WTC11 (cell line): ENCODE measurements around the gene TMEM272. TPM values are rescaled to one million over a fixed set of nuclear protein-coding genes. Genes with fewer than 3 reads are reported as not detected.

Experiments
- ATAC-seq: fragments of 200-7000 bp; cut with Tn5 transposase; 2 replicates; pipeline ENCODE4 v1.10.0; 2021; ENCODE audit warnings: mild to moderate bottlenecking, moderate library complexity
- CTCF ChIA-PET: fragments of 300-600 bp; sonication (Branson Sonifier 250); formaldehyde crosslinking; loops from one replicate; lab custom pipeline; 2021; ENCODE audit warnings: antibody characterized with exemption; lab: Charles Lee
- POLR2A ChIA-PET: fragments of 350-600 bp; sonication (Branson Sonifier 250); formaldehyde crosslinking; loops from one replicate; lab custom pipeline; 2021; ENCODE audit warnings: antibody characterized with exemption; lab: Charles Lee
- DNase-seq: peaks from one replicate; pipeline ENCODE4 v3.0.0; 2021; ENCODE audit warnings: low spot score
- H3K27ac Mint-ChIP-seq: 2 replicates; pipeline ENCODE4 v1.8.0; 2021; ENCODE audit warnings: mixed read lengths
- H3K27me3 Mint-ChIP-seq: 2 replicates; pipeline ENCODE4 v1.8.0; 2021; ENCODE audit warnings: low read depth, mild to moderate bottlenecking, moderate library complexity, mixed read lengths
- H3K36me3 Mint-ChIP-seq: 2 replicates; pipeline ENCODE4 v1.8.0; 2021; ENCODE audit warnings: mixed read lengths
- H3K4me1 Mint-ChIP-seq: 2 replicates; pipeline ENCODE4 v1.8.0; 2022; ENCODE audit warnings: mixed read lengths
- H3K4me3 Mint-ChIP-seq: 2 replicates; pipeline ENCODE4 v1.8.0; 2021; ENCODE audit warnings: mild to moderate bottlenecking, moderate library complexity, mixed read lengths
- H3K9me3 Mint-ChIP-seq: 2 replicates; pipeline ENCODE4 v1.8.0; 2021; ENCODE audit warnings: mixed read lengths
- GRHL2 ChIP-seq: fragments of 250-450 bp; sonication (Bioruptor Pico); IDR thresholded peaks from 2 replicates; pipeline ENCODE4 v1.8.0; 2022; ENCODE audit warnings: mild to moderate bottlenecking, moderate library complexity; ENCODE audit not compliant: insufficient replicate concordance, severe bottlenecking
- GTF2I ChIP-seq: fragments of 250-450 bp; sonication (Bioruptor Pico); conservative IDR thresholded peaks from 2 replicates; pipeline ENCODE4 v1.4.0; 2021; ENCODE audit warnings: mild to moderate bottlenecking
- HMGA2 ChIP-seq: fragments of 250-450 bp; sonication (Bioruptor Pico); IDR thresholded peaks from 2 replicates; pipeline ENCODE4 v1.4.0; 2021; ENCODE audit warnings: mild to moderate bottlenecking, moderate library complexity
- RORB ChIP-seq: fragments of 250-450 bp; sonication (Bioruptor Pico); IDR thresholded peaks from 2 replicates; pipeline ENCODE4 v1.9.0; 2021; ENCODE audit warnings: mild to moderate bottlenecking
- TEAD1 ChIP-seq: sonication (generic); formaldehyde crosslinking; IDR thresholded peaks from 2 replicates; pipeline ENCODE4 v1.8.0; 2022; ENCODE audit warnings: mild to moderate bottlenecking, missing genetic modification reagents
- ZNF121 ChIP-seq: sonication (generic); formaldehyde crosslinking; IDR thresholded peaks from 2 replicates; pipeline ENCODE4 v1.8.0; 2023; ENCODE audit warnings: missing genetic modification reagents
- ZNF232 ChIP-seq: sonication (generic); formaldehyde crosslinking; IDR thresholded peaks from 2 replicates; pipeline ENCODE4 v1.8.0; 2022; ENCODE audit warnings: mild to moderate bottlenecking, missing genetic modification reagents
- ZNF263 ChIP-seq: sonication (generic); formaldehyde crosslinking; IDR thresholded peaks from 2 replicates; pipeline ENCODE4 v1.8.1; 2022; ENCODE audit warnings: low read depth, mild to moderate bottlenecking, moderate library complexity, missing genetic modification reagents
- total RNA-seq: library from RNA; stranded (reverse); gene quantifications from 3 replicates; pipeline ENCODE4 v1.2.3, GENCODE V29; 2021
- TF ChIP-seq, protein P1 (sequence below): sonication (generic); formaldehyde crosslinking; IDR thresholded peaks from 2 replicates; pipeline ENCODE4 v1.8.1; 2023; ENCODE audit warnings: mild to moderate bottlenecking, missing genetic modification reagents, borderline replicate concordance
- TF ChIP-seq, protein P2 (sequence below): fragments of 250-450 bp; sonication (Bioruptor Pico); IDR thresholded peaks from 2 replicates; pipeline ENCODE4 v1.9.0; 2021; ENCODE audit warnings: moderate library complexity, mild to moderate bottlenecking, inconsistent platforms, borderline replicate concordance
- TF ChIP-seq, protein P3 (sequence below): sonication (generic); formaldehyde crosslinking; IDR thresholded peaks from 2 replicates; pipeline ENCODE4 v1.8.0; 2023; ENCODE audit warnings: missing genetic modification reagents, mild to moderate bottlenecking, borderline replicate concordance
- TF ChIP-seq, protein P4 (sequence below): sonication (generic); formaldehyde crosslinking; IDR thresholded peaks from 2 replicates; pipeline ENCODE4 v1.8.0; 2022; ENCODE audit warnings: mild to moderate bottlenecking, missing genetic modification reagents
- TF ChIP-seq, protein P5 (sequence below): fragments of 250-450 bp; sonication (Bioruptor Pico); conservative IDR thresholded peaks from 2 replicates; pipeline ENCODE4 v1.9.0; 2021; ENCODE audit warnings: mild to moderate bottlenecking
- TF ChIP-seq, protein P6 (sequence below): sonication (generic); formaldehyde crosslinking; IDR thresholded peaks from 2 replicates; pipeline ENCODE4 v1.8.1; 2023; ENCODE audit warnings: mild to moderate bottlenecking, moderate library complexity, missing genetic modification reagents
- TF ChIP-seq, protein P7 (sequence below): sonication (generic); formaldehyde crosslinking; IDR thresholded peaks from 2 replicates; pipeline ENCODE4 v1.8.0; 2022; ENCODE audit warnings: mild to moderate bottlenecking, missing genetic modification reagents
- TF ChIP-seq, protein P8 (sequence below): sonication (generic); formaldehyde crosslinking; IDR thresholded peaks from 2 replicates; pipeline ENCODE4 v1.8.1; 2023; ENCODE audit warnings: mild to moderate bottlenecking, missing genetic modification reagents

The TMEM272 gene
- total RNA-seq, 1 experiment from 2014 or later, result not detected

DNA sequence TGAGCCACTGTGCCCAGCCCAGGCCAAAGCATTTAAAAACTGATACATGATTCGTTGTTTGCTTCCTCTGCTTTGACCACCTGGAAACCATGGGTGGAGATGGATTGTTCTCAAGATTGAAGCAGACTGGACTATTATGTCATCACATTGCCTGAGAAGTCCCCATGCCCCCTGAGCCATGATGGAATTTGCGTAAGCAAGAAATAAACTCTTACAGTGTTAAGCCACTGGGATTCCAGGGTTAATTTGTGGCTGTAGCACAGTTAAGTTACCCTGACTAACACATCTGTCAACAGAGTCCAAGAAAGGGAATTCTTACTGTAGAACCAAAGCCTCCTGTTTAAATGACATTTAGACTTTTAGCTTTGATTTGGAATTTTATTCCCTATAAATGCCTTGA is 21.6 kb downstream of the TMEM272 start (continued):
- TF ChIP-seq, protein P1, sequence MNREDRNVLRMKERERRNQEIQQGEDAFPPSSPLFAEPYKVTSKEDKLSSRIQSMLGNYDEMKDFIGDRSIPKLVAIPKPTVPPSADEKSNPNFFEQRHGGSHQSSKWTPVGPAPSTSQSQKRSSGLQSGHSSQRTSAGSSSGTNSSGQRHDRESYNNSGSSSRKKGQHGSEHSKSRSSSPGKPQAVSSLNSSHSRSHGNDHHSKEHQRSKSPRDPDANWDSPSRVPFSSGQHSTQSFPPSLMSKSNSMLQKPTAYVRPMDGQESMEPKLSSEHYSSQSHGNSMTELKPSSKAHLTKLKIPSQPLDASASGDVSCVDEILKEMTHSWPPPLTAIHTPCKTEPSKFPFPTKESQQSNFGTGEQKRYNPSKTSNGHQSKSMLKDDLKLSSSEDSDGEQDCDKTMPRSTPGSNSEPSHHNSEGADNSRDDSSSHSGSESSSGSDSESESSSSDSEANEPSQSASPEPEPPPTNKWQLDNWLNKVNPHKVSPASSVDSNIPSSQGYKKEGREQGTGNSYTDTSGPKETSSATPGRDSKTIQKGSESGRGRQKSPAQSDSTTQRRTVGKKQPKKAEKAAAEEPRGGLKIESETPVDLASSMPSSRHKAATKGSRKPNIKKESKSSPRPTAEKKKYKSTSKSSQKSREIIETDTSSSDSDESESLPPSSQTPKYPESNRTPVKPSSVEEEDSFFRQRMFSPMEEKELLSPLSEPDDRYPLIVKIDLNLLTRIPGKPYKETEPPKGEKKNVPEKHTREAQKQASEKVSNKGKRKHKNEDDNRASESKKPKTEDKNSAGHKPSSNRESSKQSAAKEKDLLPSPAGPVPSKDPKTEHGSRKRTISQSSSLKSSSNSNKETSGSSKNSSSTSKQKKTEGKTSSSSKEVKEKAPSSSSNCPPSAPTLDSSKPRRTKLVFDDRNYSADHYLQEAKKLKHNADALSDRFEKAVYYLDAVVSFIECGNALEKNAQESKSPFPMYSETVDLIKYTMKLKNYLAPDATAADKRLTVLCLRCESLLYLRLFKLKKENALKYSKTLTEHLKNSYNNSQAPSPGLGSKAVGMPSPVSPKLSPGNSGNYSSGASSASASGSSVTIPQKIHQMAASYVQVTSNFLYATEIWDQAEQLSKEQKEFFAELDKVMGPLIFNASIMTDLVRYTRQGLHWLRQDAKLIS, result no peak
- no peak for TF ChIP-seq ZNF121 (CRISPR knock-in tag)
- no peak for TF ChIP-seq TEAD1 (CRISPR knock-in tag)
- no peak for TF ChIP-seq GRHL2 (CRISPR knock-in tag)
- TF ChIP-seq RORB (CRISPR knock-in tag), result no peak
- TF ChIP-seq, protein P2, sequence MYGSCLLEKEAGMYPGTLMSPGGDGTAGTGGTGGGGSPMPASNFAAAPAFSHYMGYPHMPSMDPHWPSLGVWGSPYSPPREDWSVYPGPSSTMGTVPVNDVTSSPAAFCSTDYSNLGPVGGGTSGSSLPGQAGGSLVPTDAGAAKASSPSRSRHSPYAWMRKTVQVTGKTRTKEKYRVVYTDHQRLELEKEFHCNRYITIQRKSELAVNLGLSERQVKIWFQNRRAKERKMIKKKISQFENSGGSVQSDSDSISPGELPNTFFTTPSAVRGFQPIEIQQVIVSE, result no peak
- no peak for TF ChIP-seq ZNF263 (CRISPR knock-in tag)
- TF ChIP-seq, protein P3, sequence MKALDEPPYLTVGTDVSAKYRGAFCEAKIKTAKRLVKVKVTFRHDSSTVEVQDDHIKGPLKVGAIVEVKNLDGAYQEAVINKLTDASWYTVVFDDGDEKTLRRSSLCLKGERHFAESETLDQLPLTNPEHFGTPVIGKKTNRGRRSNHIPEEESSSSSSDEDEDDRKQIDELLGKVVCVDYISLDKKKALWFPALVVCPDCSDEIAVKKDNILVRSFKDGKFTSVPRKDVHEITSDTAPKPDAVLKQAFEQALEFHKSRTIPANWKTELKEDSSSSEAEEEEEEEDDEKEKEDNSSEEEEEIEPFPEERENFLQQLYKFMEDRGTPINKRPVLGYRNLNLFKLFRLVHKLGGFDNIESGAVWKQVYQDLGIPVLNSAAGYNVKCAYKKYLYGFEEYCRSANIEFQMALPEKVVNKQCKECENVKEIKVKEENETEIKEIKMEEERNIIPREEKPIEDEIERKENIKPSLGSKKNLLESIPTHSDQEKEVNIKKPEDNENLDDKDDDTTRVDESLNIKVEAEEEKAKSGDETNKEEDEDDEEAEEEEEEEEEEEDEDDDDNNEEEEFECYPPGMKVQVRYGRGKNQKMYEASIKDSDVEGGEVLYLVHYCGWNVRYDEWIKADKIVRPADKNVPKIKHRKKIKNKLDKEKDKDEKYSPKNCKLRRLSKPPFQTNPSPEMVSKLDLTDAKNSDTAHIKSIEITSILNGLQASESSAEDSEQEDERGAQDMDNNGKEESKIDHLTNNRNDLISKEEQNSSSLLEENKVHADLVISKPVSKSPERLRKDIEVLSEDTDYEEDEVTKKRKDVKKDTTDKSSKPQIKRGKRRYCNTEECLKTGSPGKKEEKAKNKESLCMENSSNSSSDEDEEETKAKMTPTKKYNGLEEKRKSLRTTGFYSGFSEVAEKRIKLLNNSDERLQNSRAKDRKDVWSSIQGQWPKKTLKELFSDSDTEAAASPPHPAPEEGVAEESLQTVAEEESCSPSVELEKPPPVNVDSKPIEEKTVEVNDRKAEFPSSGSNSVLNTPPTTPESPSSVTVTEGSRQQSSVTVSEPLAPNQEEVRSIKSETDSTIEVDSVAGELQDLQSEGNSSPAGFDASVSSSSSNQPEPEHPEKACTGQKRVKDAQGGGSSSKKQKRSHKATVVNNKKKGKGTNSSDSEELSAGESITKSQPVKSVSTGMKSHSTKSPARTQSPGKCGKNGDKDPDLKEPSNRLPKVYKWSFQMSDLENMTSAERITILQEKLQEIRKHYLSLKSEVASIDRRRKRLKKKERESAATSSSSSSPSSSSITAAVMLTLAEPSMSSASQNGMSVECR, result no peak
- TF ChIP-seq HMGA2, result no peak
- no peak for TF ChIP-seq ZNF232 (CRISPR knock-in tag)

DNA sequence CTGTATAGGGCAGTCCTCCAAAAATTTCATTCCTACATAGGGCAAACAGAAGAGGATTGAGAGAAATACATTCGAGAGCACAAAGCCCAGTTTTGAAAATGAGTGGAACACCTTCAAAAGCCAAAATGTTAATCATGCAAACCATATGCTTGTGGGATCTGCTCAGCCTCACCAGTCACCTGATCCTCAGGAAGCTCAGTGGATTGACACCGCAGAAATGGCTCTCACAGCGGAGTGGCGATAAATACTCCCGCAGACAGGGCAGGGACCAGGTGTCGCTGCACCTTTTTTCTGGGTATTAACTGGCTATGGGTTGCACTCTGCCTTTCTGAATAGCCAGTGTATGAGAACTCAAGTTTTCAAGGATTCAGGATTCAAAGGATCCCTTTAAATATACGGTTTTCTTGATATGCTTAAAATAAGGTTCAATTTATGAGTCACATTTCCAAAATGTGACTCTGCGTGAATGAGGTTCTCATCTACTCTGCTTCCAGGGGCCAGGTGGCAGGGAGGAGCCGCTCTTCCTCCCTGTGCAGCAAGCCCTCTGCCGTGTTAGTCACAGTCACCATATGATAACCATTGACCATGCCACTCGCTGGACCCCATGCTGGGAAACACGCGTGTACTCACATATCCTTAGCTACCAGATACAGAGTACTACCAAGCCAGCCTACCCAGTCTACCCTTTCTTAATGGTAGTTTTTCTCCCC is 22.7 kb downstream of the TMEM272 start:
- TF ChIP-seq, protein P4, sequence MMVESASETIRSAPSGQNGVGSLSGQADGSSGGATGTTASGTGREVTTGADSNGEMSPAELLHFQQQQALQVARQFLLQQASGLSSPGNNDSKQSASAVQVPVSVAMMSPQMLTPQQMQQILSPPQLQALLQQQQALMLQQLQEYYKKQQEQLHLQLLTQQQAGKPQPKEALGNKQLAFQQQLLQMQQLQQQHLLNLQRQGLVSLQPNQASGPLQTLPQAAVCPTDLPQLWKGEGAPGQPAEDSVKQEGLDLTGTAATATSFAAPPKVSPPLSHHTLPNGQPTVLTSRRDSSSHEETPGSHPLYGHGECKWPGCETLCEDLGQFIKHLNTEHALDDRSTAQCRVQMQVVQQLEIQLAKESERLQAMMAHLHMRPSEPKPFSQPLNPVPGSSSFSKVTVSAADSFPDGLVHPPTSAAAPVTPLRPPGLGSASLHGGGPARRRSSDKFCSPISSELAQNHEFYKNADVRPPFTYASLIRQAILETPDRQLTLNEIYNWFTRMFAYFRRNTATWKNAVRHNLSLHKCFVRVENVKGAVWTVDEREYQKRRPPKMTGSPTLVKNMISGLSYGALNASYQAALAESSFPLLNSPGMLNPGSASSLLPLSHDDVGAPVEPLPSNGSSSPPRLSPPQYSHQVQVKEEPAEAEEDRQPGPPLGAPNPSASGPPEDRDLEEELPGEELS (CRISPR knock-in tag), result no peak
- TF ChIP-seq GTF2I (CRISPR knock-in tag) (no peak), ZNF232 (CRISPR knock-in tag) (no peak)
- TF ChIP-seq, protein P5, sequence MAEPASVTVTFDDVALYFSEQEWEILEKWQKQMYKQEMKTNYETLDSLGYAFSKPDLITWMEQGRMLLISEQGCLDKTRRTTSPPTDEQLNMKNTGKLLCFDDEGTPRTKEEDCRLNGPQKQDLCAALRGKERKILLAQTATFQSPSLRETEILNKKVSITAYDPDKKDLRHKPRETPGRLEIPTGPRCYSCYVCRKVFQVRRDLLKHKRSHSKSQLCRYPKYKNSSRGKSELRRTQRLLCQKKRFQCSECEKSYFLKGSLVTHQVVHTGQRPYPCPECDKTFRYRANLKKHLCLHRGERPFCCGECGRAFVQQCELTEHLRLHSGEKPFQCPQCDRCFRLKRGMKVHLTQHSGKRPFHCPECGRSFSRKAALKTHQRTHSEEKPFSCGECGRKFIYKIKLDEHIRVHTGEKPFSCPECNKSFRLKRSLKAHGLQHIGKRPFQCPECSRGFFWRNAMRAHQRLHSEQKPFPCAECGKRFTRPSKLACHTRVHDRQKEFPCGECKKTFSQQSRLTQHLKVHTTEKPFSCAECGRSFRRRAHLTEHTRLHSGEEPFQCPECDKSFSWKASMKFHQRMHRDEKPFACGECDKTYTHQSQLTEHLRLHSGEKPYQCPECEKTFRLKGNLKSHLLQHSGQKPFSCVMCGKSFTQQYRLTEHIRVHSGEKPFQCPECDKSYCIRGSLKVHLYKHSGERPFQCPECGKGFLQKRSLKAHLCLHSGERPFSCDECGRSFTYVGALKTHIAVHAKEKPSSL (CRISPR knock-in tag), result no peak
- TF ChIP-seq, protein P6, sequence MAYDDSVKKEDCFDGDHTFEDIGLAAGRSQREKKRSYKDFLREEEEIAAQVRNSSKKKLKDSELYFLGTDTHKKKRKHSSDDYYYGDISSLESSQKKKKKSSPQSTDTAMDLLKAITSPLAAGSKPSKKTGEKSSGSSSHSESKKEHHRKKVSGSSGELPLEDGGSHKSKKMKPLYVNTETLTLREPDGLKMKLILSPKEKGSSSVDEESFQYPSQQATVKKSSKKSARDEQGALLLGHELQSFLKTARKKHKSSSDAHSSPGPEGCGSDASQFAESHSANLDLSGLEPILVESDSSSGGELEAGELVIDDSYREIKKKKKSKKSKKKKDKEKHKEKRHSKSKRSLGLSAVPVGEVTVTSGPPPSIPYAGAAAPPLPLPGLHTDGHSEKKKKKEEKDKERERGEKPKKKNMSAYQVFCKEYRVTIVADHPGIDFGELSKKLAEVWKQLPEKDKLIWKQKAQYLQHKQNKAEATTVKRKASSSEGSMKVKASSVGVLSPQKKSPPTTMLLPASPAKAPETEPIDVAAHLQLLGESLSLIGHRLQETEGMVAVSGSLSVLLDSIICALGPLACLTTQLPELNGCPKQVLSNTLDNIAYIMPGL (CRISPR knock-in tag), result no peak
- TF ChIP-seq, protein P7, sequence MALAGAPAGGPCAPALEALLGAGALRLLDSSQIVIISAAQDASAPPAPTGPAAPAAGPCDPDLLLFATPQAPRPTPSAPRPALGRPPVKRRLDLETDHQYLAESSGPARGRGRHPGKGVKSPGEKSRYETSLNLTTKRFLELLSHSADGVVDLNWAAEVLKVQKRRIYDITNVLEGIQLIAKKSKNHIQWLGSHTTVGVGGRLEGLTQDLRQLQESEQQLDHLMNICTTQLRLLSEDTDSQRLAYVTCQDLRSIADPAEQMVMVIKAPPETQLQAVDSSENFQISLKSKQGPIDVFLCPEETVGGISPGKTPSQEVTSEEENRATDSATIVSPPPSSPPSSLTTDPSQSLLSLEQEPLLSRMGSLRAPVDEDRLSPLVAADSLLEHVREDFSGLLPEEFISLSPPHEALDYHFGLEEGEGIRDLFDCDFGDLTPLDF, result no peak
- TF ChIP-seq, protein P8, sequence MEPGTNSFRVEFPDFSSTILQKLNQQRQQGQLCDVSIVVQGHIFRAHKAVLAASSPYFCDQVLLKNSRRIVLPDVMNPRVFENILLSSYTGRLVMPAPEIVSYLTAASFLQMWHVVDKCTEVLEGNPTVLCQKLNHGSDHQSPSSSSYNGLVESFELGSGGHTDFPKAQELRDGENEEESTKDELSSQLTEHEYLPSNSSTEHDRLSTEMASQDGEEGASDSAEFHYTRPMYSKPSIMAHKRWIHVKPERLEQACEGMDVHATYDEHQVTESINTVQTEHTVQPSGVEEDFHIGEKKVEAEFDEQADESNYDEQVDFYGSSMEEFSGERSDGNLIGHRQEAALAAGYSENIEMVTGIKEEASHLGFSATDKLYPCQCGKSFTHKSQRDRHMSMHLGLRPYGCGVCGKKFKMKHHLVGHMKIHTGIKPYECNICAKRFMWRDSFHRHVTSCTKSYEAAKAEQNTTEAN (CRISPR knock-in tag), result no peak
- no peaks in the 10 kb centered on the region for H3K9me3 Mint-ChIP-seq
- CTCF ChIA-PET, result interaction anchor here (1.0 to 2.0 kb wide), 4 partner anchors 16 to 306 kb away, joined by 3 to 8 read pairs (median 5); partner anchors contain the start of gene TMEM272
- H3K4me1 Mint-ChIP-seq, result peaks cover 37% of the 10 kb centered on the region
- H3K36me3 Mint-ChIP-seq, result no peaks in the 10 kb centered on the region
- H3K27ac Mint-ChIP-seq, result no peak overlapping the region
- ATAC-seq, result no peak
- POLR2A ChIA-PET, result no interaction called here
- no peak overlapping the region for H3K4me3 Mint-ChIP-seq
- no peak for DNase-seq
- H3K27me3 Mint-ChIP-seq, result peaks cover 14% of the 10 kb centered on the region
